KBM-7 (cell line): ENCODE data around the gene IFITM2.
A peak's percentile ranks its signal among the peaks of the same experiment; 100 is the strongest.
"Not testable (repeated sequence)": the region's sequence is repeated elsewhere in the genome, so short reads cannot be mapped to it uniquely, and the experiment has no call there.

Experiments used
- DNase-seq: peaks from one replicate; pipeline ENCODE4 v3.0.0-alpha.2; 2015
- in situ Hi-C: fragments of 300-500 bp; cut with MboI; formaldehyde crosslinking; loops from 2 replicates; pipeline ENCODE4 v1.14.3; 2020; ENCODE audit warnings: low sequenced_read_pairs, low pct_unique_long_range_greater_than_20kb, mixed read lengths

Gene IFITM2

GRCh38 chr11:304915-305843 lies 2.4 kb upstream of the IFITM2 start:
- in situ Hi-C loops: no loop called here

GRCh38 chr11:305844-306211 lies 1.8 kb upstream of the IFITM2 start:
- in situ Hi-C loops: no loop called here
- DNase-seq: no peak

More at GRCh38 chr11:304915-305843, 2.4 kb upstream of the IFITM2 start:
- peak; percentile 81 for DNase-seq

GRCh38 chr11:306645-307371 lies 808 bp upstream of the IFITM2 start:
- in situ Hi-C loops: no loop called here
- no peak for DNase-seq

- DNase-seq, in situ Hi-C loops: not testable (repeated sequence)
Measured at GRCh38 chr11:308740-309665, 1.4 kb downstream of the IFITM2 start.

GRCh38 chr11:309979-310572 lies 2.5 kb downstream of the IFITM2 start:
- DNase-seq, in situ Hi-C loops: not testable (repeated sequence)

GRCh38 chr11:311013-311748 lies 3.6 kb downstream of the IFITM2 start:
- in situ Hi-C loops, DNase-seq: not testable (repeated sequence)

GRCh38 chr11:312092-312816 lies 4.6 kb downstream of the IFITM2 start:
- in situ Hi-C loops: no loop called here
- no peak for DNase-seq

- in situ Hi-C loops: no loop called here
- no peak for DNase-seq
Measured at GRCh38 chr11:313304-313786, 5.7 kb downstream of the IFITM2 start.

- in situ Hi-C loops: no loop called here
- DNase-seq: peak; percentile 99
Measured at GRCh38 chr11:313787-314553, 6.4 kb downstream of the IFITM2 start, which contains the start of gene IFITM1. Gene IFITM1 (plus strand): TSS chr11:314040. CDS start chr11:314171, 131 bp downstream.

- DNase-seq, in situ Hi-C loops: not testable (repeated sequence)
Measured at GRCh38 chr11:314554-314875, 6.9 kb downstream of the IFITM2 start.

- in situ Hi-C loops: no loop called here
- DNase-seq: no peak
Measured at GRCh38 chr11:315051-315481, 7.5 kb downstream of the IFITM2 start.

GRCh38 chr11:315516-315994 lies 7.9 kb downstream of the IFITM2 start:
- in situ Hi-C loops: no loop called here

GRCh38 chr11:316031-316701 lies 8.6 kb downstream of the IFITM2 start:
- in situ Hi-C loops: no loop called here
- DNase-seq: no peak

More at GRCh38 chr11:315516-315994, 7.9 kb downstream of the IFITM2 start:
- no peak for DNase-seq

- in situ Hi-C loops: no loop called here
- no peak for DNase-seq
Measured at GRCh38 chr11:316891-317301, 9.3 kb downstream of the IFITM2 start.

GRCh38 chr11:317668-318404 lies 10.2 kb downstream of the IFITM2 start:
- in situ Hi-C loops, DNase-seq: not testable (repeated sequence)
